ENCODE results near the gene IDH2. TPM values are rescaled to one million over a fixed set of nuclear protein-coding genes. Genes with fewer than 3 reads are reported as not detected.
A peak's percentile ranks its signal among the peaks of the same experiment; 100 is the strongest.

The IDH2 gene
- total and polyA plus RNA-seq, 2 of the 13 experiments (the other 11 are each of a cell fraction or from before 2014, with no cell fraction given): 121 to 145 TPM

DNA sequence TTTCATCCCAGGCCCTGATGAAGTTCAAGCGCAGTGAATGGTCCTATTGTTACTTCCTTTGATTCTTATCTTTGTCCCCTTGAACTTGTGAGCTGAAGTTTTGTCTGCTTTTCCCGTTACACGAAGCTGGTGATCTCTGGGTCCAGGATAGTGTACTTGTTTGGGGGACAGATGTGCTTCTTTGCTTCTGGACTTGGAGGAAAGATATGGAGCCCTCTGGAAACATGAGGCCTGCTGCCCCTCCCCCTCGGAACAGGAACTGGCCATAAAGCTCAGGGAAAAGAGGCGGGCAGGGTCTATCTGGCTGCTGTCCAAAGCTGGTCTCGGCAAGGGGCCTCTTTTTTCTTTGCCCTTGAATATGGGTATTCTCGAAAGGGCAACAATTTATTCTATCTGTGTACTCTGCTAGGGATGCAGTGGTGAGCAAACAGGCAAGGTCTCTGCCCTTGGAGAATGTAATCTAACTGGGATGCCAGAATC lies 47.6 kb downstream of the IDH2 start (continued):
- TF ChIP-seq, protein P1, sequence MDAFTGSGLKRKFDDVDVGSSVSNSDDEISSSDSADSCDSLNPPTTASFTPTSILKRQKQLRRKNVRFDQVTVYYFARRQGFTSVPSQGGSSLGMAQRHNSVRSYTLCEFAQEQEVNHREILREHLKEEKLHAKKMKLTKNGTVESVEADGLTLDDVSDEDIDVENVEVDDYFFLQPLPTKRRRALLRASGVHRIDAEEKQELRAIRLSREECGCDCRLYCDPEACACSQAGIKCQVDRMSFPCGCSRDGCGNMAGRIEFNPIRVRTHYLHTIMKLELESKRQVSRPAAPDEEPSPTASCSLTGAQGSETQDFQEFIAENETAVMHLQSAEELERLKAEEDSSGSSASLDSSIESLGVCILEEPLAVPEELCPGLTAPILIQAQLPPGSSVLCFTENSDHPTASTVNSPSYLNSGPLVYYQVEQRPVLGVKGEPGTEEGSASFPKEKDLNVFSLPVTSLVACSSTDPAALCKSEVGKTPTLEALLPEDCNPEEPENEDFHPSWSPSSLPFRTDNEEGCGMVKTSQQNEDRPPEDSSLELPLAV (CRISPR knock-in tag; conservative IDR thresholded peaks at IDR 0.05; ENCODE audit: low read depth): no peak
- no peak for TF ChIP-seq FOSL1 (CRISPR knock-in tag; IDR thresholded peaks at IDR 0.05; ENCODE audit: borderline replicate concordance)
- TF ChIP-seq REL (CRISPR knock-in tag; conservative IDR thresholded peaks at IDR 0.05): no peak
- TF ChIP-seq NR2F2 (IDR thresholded peaks at IDR 0.05; ENCODE audit: borderline replicate concordance, low read depth): no peak
- TF ChIP-seq MTF1 (CRISPR knock-in tag; IDR thresholded peaks at IDR 0.05): no peak
- no peak for TF ChIP-seq ETV6 (CRISPR knock-in tag; conservative IDR thresholded peaks at IDR 0.05)
- TF ChIP-seq, protein P2, sequence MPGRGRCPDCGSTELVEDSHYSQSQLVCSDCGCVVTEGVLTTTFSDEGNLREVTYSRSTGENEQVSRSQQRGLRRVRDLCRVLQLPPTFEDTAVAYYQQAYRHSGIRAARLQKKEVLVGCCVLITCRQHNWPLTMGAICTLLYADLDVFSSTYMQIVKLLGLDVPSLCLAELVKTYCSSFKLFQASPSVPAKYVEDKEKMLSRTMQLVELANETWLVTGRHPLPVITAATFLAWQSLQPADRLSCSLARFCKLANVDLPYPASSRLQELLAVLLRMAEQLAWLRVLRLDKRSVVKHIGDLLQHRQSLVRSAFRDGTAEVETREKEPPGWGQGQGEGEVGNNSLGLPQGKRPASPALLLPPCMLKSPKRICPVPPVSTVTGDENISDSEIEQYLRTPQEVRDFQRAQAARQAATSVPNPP (CRISPR knock-in tag; IDR thresholded peaks at IDR 0.05): no peak
- TF ChIP-seq CHD2 (IDR thresholded peaks at IDR 0.05; ENCODE audit: low read depth, low read length): no peak
- no peak for TF ChIP-seq ZNF781 (CRISPR knock-in tag; IDR thresholded peaks at IDR 0.05; ENCODE audit: borderline replicate concordance, not compliant biosample characterization)
- TF ChIP-seq ZNF749 (CRISPR knock-in tag; IDR thresholded peaks at IDR 0.05; ENCODE audit: borderline replicate concordance): no peak
- peak; percentile 55 for TF ChIP-seq ZNF205 (CRISPR knock-in tag; IDR thresholded peaks at IDR 0.05)
- no peak for TF ChIP-seq EEA1 (CRISPR knock-in tag; IDR thresholded peaks at IDR 0.05; ENCODE audit: borderline replicate concordance)
- no peak for TF ChIP-seq ZNF713 (CRISPR knock-in tag; IDR thresholded peaks at IDR 0.05)
- TF ChIP-seq ZNF614 (CRISPR knock-in tag; IDR thresholded peaks at IDR 0.05; ENCODE audit: borderline replicate concordance): 0 out of 2 replicates have a peak, but pooled peaks have one; percentile 42
- no peak for TF ChIP-seq ZBTB7A (CRISPR knock-in tag; IDR thresholded peaks at IDR 0.05)
- TF ChIP-seq ZNF543 (CRISPR knock-in tag; IDR thresholded peaks at IDR 0.05): no peak
- TF ChIP-seq ZNF556 (CRISPR knock-in tag; IDR thresholded peaks at IDR 0.05; ENCODE audit: borderline replicate concordance): peak; percentile 29; the same call in 1 of the 2 replicates
- TF ChIP-seq ZNF776 (CRISPR knock-in tag; IDR thresholded peaks at IDR 0.05): no peak
- TF ChIP-seq SCMH1 (CRISPR knock-in tag; IDR thresholded peaks at IDR 0.05; ENCODE audit: borderline replicate concordance): no peak
- TF ChIP-seq ZNF296 (CRISPR knock-in tag; conservative IDR thresholded peaks at IDR 0.05): no peak
- TF ChIP-seq TCF7L2 (IDR thresholded peaks at IDR 0.05; ENCODE audit: low read depth, low read length): no peak
- TF ChIP-seq HHEX (CRISPR knock-in tag; IDR thresholded peaks at IDR 0.05): no peak
- TF ChIP-seq ZNF629 (CRISPR knock-in tag; conservative IDR thresholded peaks at IDR 0.05): no peak
- TF ChIP-seq, protein P3, sequence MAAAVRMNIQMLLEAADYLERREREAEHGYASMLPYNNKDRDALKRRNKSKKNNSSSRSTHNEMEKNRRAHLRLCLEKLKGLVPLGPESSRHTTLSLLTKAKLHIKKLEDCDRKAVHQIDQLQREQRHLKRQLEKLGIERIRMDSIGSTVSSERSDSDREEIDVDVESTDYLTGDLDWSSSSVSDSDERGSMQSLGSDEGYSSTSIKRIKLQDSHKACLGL (CRISPR knock-in tag; IDR thresholded peaks at IDR 0.05): no peak
- no peak for TF ChIP-seq SATB2 (CRISPR knock-in tag; IDR thresholded peaks at IDR 0.05)
- TF ChIP-seq, protein P4, sequence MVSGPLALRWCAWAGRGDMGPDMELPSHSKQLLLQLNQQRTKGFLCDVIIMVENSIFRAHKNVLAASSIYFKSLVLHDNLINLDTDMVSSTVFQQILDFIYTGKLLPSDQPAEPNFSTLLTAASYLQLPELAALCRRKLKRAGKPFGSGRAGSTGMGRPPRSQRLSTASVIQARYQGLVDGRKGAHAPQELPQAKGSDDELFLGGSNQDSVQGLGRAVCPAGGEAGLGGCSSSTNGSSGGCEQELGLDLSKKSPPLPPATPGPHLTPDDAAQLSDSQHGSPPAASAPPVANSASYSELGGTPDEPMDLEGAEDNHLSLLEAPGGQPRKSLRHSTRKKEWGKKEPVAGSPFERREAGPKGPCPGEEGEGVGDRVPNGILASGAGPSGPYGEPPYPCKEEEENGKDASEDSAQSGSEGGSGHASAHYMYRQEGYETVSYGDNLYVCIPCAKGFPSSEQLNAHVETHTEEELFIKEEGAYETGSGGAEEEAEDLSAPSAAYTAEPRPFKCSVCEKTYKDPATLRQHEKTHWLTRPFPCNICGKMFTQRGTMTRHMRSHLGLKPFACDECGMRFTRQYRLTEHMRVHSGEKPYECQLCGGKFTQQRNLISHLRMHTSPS (CRISPR knock-in tag; IDR thresholded peaks at IDR 0.05; ENCODE audit: low read depth): peak; percentile 50; the same call in 1 of the 2 replicates
- no peak for TF ChIP-seq ZNF292 (CRISPR knock-in tag; IDR thresholded peaks at IDR 0.05; ENCODE audit: borderline replicate concordance, low read depth)
- TF ChIP-seq ZNF891 (CRISPR knock-in tag; IDR thresholded peaks at IDR 0.05): no peak
- no peak for TF ChIP-seq PHF5A (CRISPR knock-in tag; IDR thresholded peaks at IDR 0.05; ENCODE audit: low read depth, unreplicated experiment)
